HepG2 (cell line): Measurements from ENCODE around the gene MED12L. TPM values are rescaled to one million over a fixed set of nuclear protein-coding genes. Genes with fewer than 3 reads are reported as not detected.

Source experiments
- ATAC-seq: fragments of 200-7000 bp; cut with Tn5 transposase; 3 replicates; pipeline ENCODE4 v1.9.1; 2020; ENCODE audit warnings: mild to moderate bottlenecking, moderate library complexity
- BruUV-seq: library from RNA; stranded (reverse); fragments of 400-500 nt; replicated peaks from 2 replicates; lab custom pipeline; 2021; lab: Mats Ljungman, UMichigan
- CTCF ChIA-PET: fragments of 300-600 bp; formaldehyde crosslinking; extraction: SDS; loops from one replicate; lab custom pipeline; 2021; ENCODE audit warnings: low total read pairs, inconsistent platforms, low intra/inter-chr PET ratio; lab: Yijun Ruan, JAX
- POLR2A ChIA-PET: fragments of 350-600 bp; sonication (Branson Sonifier 250); formaldehyde crosslinking; loops from one replicate; lab custom pipeline; 2020; ENCODE audit warnings: antibody characterized with exemption, inconsistent platforms; lab: Yijun Ruan, JAX
- DNase-seq: peaks from one replicate; pipeline ENCODE4 v3.0.0-alpha.2; 2015; ENCODE audit warnings: low spot score
- FAIRE-seq: peaks from 3 replicates; lab custom pipeline; 2011; peaks lifted over from hg19 to GRCh38; lab: Jason Lieb, UNC
- H2AFZ ChIP-seq: one replicate; pipeline ENCODE4 v1.6.1; 2011; ENCODE audit warnings: low read length, inconsistent platforms
- H3K27ac ChIP-seq: fragments of 300-600 bp; 3 replicates; pipeline ENCODE4 v1.8.0; 2011; ENCODE audit warnings: mixed run types, mild to moderate bottlenecking, mixed read lengths, low read length, inconsistent platforms; ENCODE audit not compliant: insufficient read depth; ENCODE audit errors: extremely low read length
- H3K27me3 ChIP-seq, 2 experiments: fragments of 200-600 bp in 1 of 2; 2 replicates in 1 of 2; 3 replicates in 1 of 2; pipeline versions ENCODE4 v1.6.0 to v1.8.0; 2011; ENCODE audit warnings: low read length in 2 of 2, mild to moderate bottlenecking in 2 of 2, moderate library complexity in 2 of 2, inconsistent platforms in 1 of 2; ENCODE audit not compliant: insufficient read depth in 2 of 2, control insufficient read depth in 1 of 2
- H3K36me3 ChIP-seq, 2 experiments: fragments of 200-600 bp in 1 of 2; replicated peaks in 1 of 2; 2 replicates in 1 of 2; 3 replicates in 1 of 2; pipeline versions ENCODE4 v1.5.1 to v1.8.0; 2011; ENCODE audit warnings: low read length in 2 of 2, inconsistent platforms in 1 of 2; ENCODE audit not compliant: insufficient read depth in 2 of 2, control insufficient read depth in 1 of 2
- H3K4me1 ChIP-seq: 2 replicates; pipeline ENCODE4 v1.5.1; 2012; ENCODE audit warnings: low read length, inconsistent platforms; ENCODE audit not compliant: insufficient read depth
- H3K4me2 ChIP-seq: 2 replicates; pipeline ENCODE4 v1.6.0; 2011; ENCODE audit warnings: low read depth, low read length, inconsistent platforms
- H3K4me3 ChIP-seq, 3 experiments: fragments of 200-600 bp in 1 of 3; sonication (generic), shearing (Covaris generic) in 1 of 3; replicated peaks in 1 of 3; 2 replicates each; pipeline ENCODE4 v1.5.1; 2011 to 2016; ENCODE audit warnings: low read length in 3 of 3, inconsistent platforms in 2 of 3, low read depth in 2 of 3, mild to moderate bottlenecking in 2 of 3, control low read depth in 1 of 3, mixed read lengths in 1 of 3; ENCODE audit not compliant: insufficient read depth in 1 of 3
- H3K79me2 ChIP-seq: one replicate; pipeline ENCODE4 v1.6.1; 2011; ENCODE audit warnings: low read length, inconsistent platforms; ENCODE audit not compliant: insufficient read depth
- H3K9ac ChIP-seq: 2 replicates; pipeline ENCODE4 v1.6.0; 2011; ENCODE audit warnings: mild to moderate bottlenecking, low read depth, low read length, inconsistent platforms; ENCODE audit not compliant: insufficient read depth
- H3K9me3 ChIP-seq: 2 replicates; pipeline ENCODE4 v1.5.1; 2012; ENCODE audit warnings: mild to moderate bottlenecking, low read length
- H4K20me1 ChIP-seq: 2 replicates; pipeline ENCODE4 v1.6.0; 2011; ENCODE audit warnings: inconsistent platforms, mild to moderate bottlenecking, low read length, moderate library complexity; ENCODE audit not compliant: insufficient read depth
- ATRX ChIP-seq: sonication (generic); formaldehyde crosslinking; IDR thresholded peaks from 2 replicates; pipeline ENCODE4 v1.4.0; 2020; ENCODE audit warnings: missing genetic modification reagents, borderline replicate concordance
- KLF11 ChIP-seq: IDR thresholded peaks from 2 replicates; pipeline ENCODE4 v1.6.1; 2016; ENCODE audit warnings: missing compliant biosample characterization
- MED8 ChIP-seq: sonication (generic); formaldehyde crosslinking; IDR thresholded peaks from 2 replicates; pipeline ENCODE4 v1.8.1; 2023; ENCODE audit warnings: mild to moderate bottlenecking, missing genetic modification reagents; ENCODE audit not compliant: insufficient replicate concordance
- MIER3 ChIP-seq: IDR thresholded peaks from 2 replicates; pipeline ENCODE4 v1.6.1; 2016; ENCODE audit warnings: missing compliant biosample characterization, borderline replicate concordance
- RAD21 ChIP-seq: fragments of 450-650 bp; formaldehyde crosslinking; IDR thresholded peaks from 2 replicates; pipeline ENCODE4 v1.5.0; 2020; ENCODE audit warnings: mild to moderate bottlenecking
- SAP130 ChIP-seq: IDR thresholded peaks from 2 replicates; pipeline ENCODE4 v1.6.1; 2016; ENCODE audit warnings: low read depth
- STAG1 ChIP-seq: sonication (generic); formaldehyde crosslinking; IDR thresholded peaks from 2 replicates; pipeline ENCODE4 v1.4.0; 2020; ENCODE audit warnings: missing genetic modification reagents
- ZFP41 ChIP-seq: sonication (generic); formaldehyde crosslinking; IDR thresholded peaks from 2 replicates; pipeline ENCODE4 v1.4.0; 2020; ENCODE audit warnings: mild to moderate bottlenecking, missing genetic modification reagents, borderline replicate concordance
- ZFP82 ChIP-seq: sonication (generic); formaldehyde crosslinking; IDR thresholded peaks from 2 replicates; pipeline ENCODE4 v1.5.1; 2020; ENCODE audit warnings: mild to moderate bottlenecking, missing genetic modification reagents, borderline replicate concordance
- ZMYM4 ChIP-seq: sonication (generic); formaldehyde crosslinking; IDR thresholded peaks from 2 replicates; pipeline ENCODE4 v1.8.1; 2023; ENCODE audit warnings: mild to moderate bottlenecking, missing genetic modification reagents
- ZNF326 ChIP-seq: sonication (generic); formaldehyde crosslinking; IDR thresholded peaks from 2 replicates; pipeline ENCODE4 v1.4.0; 2020; ENCODE audit warnings: missing genetic modification reagents, borderline replicate concordance
- ZSCAN12 ChIP-seq: sonication (generic); formaldehyde crosslinking; IDR thresholded peaks from 2 replicates; pipeline ENCODE4 v1.9.0; 2021; ENCODE audit warnings: mild to moderate bottlenecking, missing genetic modification reagents
- ZZZ3 ChIP-seq: sonication (generic); formaldehyde crosslinking; IDR thresholded peaks from 2 replicates; pipeline ENCODE4 v1.4.0; 2020; ENCODE audit warnings: missing genetic modification reagents, mild to moderate bottlenecking, borderline replicate concordance
- WGBS: methylation state at CpG from one replicate; pipeline ENCODE4 v1.1.6; 2017; ENCODE audit warnings: low lambda C conversion rate; 5-methylcytosine and 5-hydroxymethylcytosine counted together
- in situ Hi-C: cut with HindIII; loops from 2 replicates; pipeline ENCODE4 v1.10.0; 2017; ENCODE audit warnings: low pct_unique_long_range_greater_than_20kb; ENCODE audit not compliant: extremely low pct_ligation_motif_present
- intact Hi-C: fragments of 100-400 bp; cut with micrococcal nuclease; formaldehyde crosslinking; loops from one replicate; pipeline ENCODE4 v1.10.0; 2022; ENCODE audit not compliant: unreplicated experiment
- polyA plus RNA-seq, 8 experiments: library from polyadenylated mRNA; depleted of rRNA in 3 of 8; stranded (reverse) in 7 of 8; unstranded in 1 of 8; fragments of >200 nt; fragmentation: Illumina TruSeq in 4 of 8; extraction: Trizol in 4 of 8; gene quantifications; 2 replicates each; pipeline versions ENCODE4 v1.2.1 to v1.2.3, GENCODE V29; 2011 to 2016; ENCODE audit warnings: low read depth in 4 of 8, missing spikeins in 1 of 8, mixed read lengths in 1 of 8; ENCODE audit not compliant: insufficient read depth in 1 of 8
- total RNA-seq, 5 experiments: library from RNA; depleted of rRNA; stranded (reverse); fragments of >200 nt; fragmentation: Illumina TruSeq; extraction: Trizol; gene quantifications; 2 replicates each; pipeline ENCODE4 v1.2.3, GENCODE V29; 2016; ENCODE audit warnings: low read depth in 1 of 5
- TF ChIP-seq, protein P1 (sequence below): sonication (generic); formaldehyde crosslinking; IDR thresholded peaks from 2 replicates; pipeline ENCODE4 v1.4.0; 2020; ENCODE audit warnings: missing genetic modification reagents, mild to moderate bottlenecking, borderline replicate concordance
- TF ChIP-seq, protein P2 (sequence below): sonication (generic); formaldehyde crosslinking; IDR thresholded peaks from 2 replicates; pipeline ENCODE4 v1.4.0; 2020; ENCODE audit warnings: missing genetic modification reagents

The MED12L gene
- total and polyA plus RNA-seq, 2 of the 13 experiments (the other 11 are each of a cell fraction or from before 2014, with no cell fraction given): 0.07 to 0.64 TPM

DNA sequence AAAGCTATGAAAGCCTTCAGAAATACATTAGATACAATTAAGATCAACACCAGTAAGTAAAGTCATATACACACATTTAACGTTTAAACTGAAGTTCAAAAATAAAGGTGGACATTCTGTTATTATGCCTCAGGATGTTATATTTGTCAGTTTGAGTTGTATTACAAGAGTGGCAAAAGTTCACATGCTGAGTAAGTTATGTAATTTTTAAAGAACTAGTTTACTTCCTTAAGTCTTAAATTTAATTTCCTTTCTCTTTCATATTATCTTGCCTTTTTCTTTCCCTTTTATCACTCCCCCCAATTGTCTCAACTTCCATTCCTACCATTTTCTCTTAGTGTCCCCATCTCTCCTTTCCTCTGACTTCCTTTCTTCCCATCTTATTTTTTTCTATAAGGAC lies 236.1 kb downstream of the MED12L start:
- in situ Hi-C loops: no loop called here

More for the DNA sequence above, 236.1 kb downstream of the MED12L start:
- FAIRE-seq (no peak), ATAC-seq (no peak), DNase-seq (no peak)
- POLR2A ChIA-PET: no interaction called here
- CTCF ChIA-PET: no interaction called here
- no peak overlapping the region for H3K27ac ChIP-seq
- H3K4me3 ChIP-seq: no peak overlapping the region
- no TSS peak for BruUV-seq
- WGBS: 18% methylated on average over 1 of the region's 1 CpG
- intact Hi-C loops: no loop called here
- H3K9ac ChIP-seq: no peak overlapping the region
- no peak overlapping the region for H2AFZ ChIP-seq
- no peaks in the 10 kb centered on the region for H3K27me3 ChIP-seq
- TF ChIP-seq RAD21 (CRISPR knock-in tag): no peak
- TF ChIP-seq ZZZ3 (CRISPR knock-in tag): no peak
- no peak for TF ChIP-seq ZFP82 (CRISPR knock-in tag)
- TF ChIP-seq ZFP41: no peak
- TF ChIP-seq ZSCAN12 (CRISPR knock-in tag): no peak
- no peak for TF ChIP-seq ZNF326
- no peak for TF ChIP-seq SAP130 (CRISPR knock-in tag)
- TF ChIP-seq, protein P1, sequence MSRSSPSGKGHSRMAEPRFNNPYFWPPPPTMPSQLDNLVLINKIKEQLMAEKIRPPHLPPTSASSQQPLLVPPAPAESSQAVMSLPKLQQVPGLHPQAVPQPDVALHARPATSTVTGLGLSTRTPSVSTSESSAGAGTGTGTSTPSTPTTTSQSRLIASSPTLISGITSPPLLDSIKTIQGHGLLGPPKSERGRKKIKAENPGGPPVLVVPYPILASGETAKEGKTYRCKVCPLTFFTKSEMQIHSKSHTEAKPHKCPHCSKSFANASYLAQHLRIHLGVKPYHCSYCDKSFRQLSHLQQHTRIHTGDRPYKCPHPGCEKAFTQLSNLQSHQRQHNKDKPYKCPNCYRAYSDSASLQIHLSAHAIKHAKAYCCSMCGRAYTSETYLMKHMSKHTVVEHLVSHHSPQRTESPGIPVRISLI (CRISPR knock-in tag): no peak
- TF ChIP-seq MIER3 (CRISPR knock-in tag): no peak
- TF ChIP-seq MED8: no peak
- no peak for TF ChIP-seq ZMYM4 (CRISPR knock-in tag)
- no peak for TF ChIP-seq STAG1 (CRISPR knock-in tag)
- no peak for TF ChIP-seq ATRX (CRISPR knock-in tag)
- no peak for TF ChIP-seq KLF11 (CRISPR knock-in tag)
- TF ChIP-seq, protein P2, sequence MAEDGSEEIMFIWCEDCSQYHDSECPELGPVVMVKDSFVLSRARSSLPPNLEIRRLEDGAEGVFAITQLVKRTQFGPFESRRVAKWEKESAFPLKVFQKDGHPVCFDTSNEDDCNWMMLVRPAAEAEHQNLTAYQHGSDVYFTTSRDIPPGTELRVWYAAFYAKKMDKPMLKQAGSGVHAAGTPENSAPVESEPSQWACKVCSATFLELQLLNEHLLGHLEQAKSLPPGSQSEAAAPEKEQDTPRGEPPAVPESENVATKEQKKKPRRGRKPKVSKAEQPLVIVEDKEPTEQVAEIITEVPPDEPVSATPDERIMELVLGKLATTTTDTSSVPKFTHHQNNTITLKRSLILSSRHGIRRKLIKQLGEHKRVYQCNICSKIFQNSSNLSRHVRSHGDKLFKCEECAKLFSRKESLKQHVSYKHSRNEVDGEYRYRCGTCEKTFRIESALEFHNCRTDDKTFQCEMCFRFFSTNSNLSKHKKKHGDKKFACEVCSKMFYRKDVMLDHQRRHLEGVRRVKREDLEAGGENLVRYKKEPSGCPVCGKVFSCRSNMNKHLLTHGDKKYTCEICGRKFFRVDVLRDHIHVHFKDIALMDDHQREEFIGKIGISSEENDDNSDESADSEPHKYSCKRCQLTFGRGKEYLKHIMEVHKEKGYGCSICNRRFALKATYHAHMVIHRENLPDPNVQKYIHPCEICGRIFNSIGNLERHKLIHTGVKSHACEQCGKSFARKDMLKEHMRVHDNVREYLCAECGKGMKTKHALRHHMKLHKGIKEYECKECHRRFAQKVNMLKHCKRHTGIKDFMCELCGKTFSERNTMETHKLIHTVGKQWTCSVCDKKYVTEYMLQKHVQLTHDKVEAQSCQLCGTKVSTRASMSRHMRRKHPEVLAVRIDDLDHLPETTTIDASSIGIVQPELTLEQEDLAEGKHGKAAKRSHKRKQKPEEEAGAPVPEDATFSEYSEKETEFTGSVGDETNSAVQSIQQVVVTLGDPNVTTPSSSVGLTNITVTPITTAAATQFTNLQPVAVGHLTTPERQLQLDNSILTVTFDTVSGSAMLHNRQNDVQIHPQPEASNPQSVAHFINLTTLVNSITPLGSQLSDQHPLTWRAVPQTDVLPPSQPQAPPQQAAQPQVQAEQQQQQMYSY (CRISPR knock-in tag): no peak
- H4K20me1 ChIP-seq: no peaks in the 10 kb centered on the region
- no peaks in the 10 kb centered on the region for H3K36me3 ChIP-seq
- no peaks in the 10 kb centered on the region for H3K4me1 ChIP-seq
- no peaks in the 10 kb centered on the region for H3K9me3 ChIP-seq
- no peak overlapping the region for H3K4me2 ChIP-seq
- H3K79me2 ChIP-seq: no peaks in the 10 kb centered on the region
